ENCODE measurements around the gene WNK3. TPM values are rescaled to one million over a fixed set of nuclear protein-coding genes. Genes with fewer than 3 reads are reported as not detected.

WNK3 gene
- total RNA-seq, 2 donors from 2014 or later: 0.52 to 1.6 TPM

GRCh38 chrX:54271664-54272063, 86.2 kb downstream of the WNK3 start:
- whole genome bisulfite sequencing, 2 donors: 73 to 80% methylated on average over 2 of the region's 2 CpGs
- Histone ChIP-seq H3K27me3 (no peaks in the 10 kb centered on the region), H3K27ac (no peak overlapping the region), H3K4me1 (no peaks in the 10 kb centered on the region), H3K36me3 (replicated peaks in 1 of 2; ENCODE audit: insufficient read depth in 1 of 2, low read depth in 2 of 2) (no peaks in the 10 kb centered on the region), H3K9me3 (no peaks in the 10 kb centered on the region), H3K4me3 (no peak overlapping the region)
- ATAC-seq: no peak
- intact Hi-C loops (cut with DNase I): no loop called here
- TF ChIP-seq CTCF (IDR thresholded peaks at IDR 0.05): no peak
- no peak for TF ChIP-seq POLR2A (IDR thresholded peaks at IDR 0.05)
- DNase-seq: no peak

GRCh38 chrX:54248309-54248708, 109.5 kb downstream of the WNK3 start:
- intact Hi-C loops (cut with DNase I): no loop called here
- WGBS, 2 donors: 21 to 40% methylated on average over 1 of the region's 1 CpG
- ATAC-seq (no peak), DNase-seq (peak in 1 of 4 donors; percentile 2)
- Histone ChIP-seq H3K27me3 (no peaks in the 10 kb centered on the region), H3K9me3 (no peaks in the 10 kb centered on the region), H3K4me1 (no peaks in the 10 kb centered on the region), H3K36me3 (replicated peaks in 1 of 2; ENCODE audit: insufficient read depth in 1 of 2, low read depth in 2 of 2) (no peaks in the 10 kb centered on the region), H3K27ac (no peak overlapping the region), H3K4me3 (no peak overlapping the region)
- TF ChIP-seq POLR2A (IDR thresholded peaks at IDR 0.05) (no peak), CTCF (IDR thresholded peaks at IDR 0.05) (peak in 4 of 7 experiments; percentile 33 to 56 (median 46))

- ATAC-seq: no peak
- Histone ChIP-seq H3K9me3 (no peaks in the 10 kb centered on the region), H3K27ac (no peak overlapping the region), H3K36me3 (replicated peaks in 1 of 2; ENCODE audit: insufficient read depth in 1 of 2, low read depth in 2 of 2) (no peaks in the 10 kb centered on the region), H3K4me3 (no peak overlapping the region), H3K27me3 (no peaks in the 10 kb centered on the region), H3K4me1 (no peaks in the 10 kb centered on the region)
- TF ChIP-seq POLR2A (IDR thresholded peaks at IDR 0.05): no peak
- TF ChIP-seq CTCF (IDR thresholded peaks at IDR 0.05): no peak
- DNase-seq: no peak
- intact Hi-C loops (cut with DNase I): no loop called here
Measured at GRCh38 chrX:54246866-54247265, 111.0 kb downstream of the WNK3 start.

GRCh38 chrX:54238588-54238987, 119.3 kb downstream of the WNK3 start:
- no peaks in the 10 kb centered on the region for H3K4me1 ChIP-seq
- whole genome bisulfite sequencing, 2 donors: 96 to 100% methylated on average over 4 of the region's 4 CpGs
- ATAC-seq (no peak), DNase-seq (no peak)
- H3K27me3 ChIP-seq: no peaks in the 10 kb centered on the region
- no peak overlapping the region for H3K4me3 ChIP-seq
- no peaks in the 10 kb centered on the region for H3K9me3 ChIP-seq
- H3K36me3 ChIP-seq (replicated peaks in 1 of 2; ENCODE audit: insufficient read depth in 1 of 2, low read depth in 2 of 2): no peaks in the 10 kb centered on the region
- TF ChIP-seq CTCF (IDR thresholded peaks at IDR 0.05) (no peak), POLR2A (IDR thresholded peaks at IDR 0.05) (no peak)
- intact Hi-C loops (cut with DNase I): no loop called here
- no peak overlapping the region for H3K27ac ChIP-seq

GRCh38 chrX:54237014-54237413, 120.8 kb downstream of the WNK3 start:
- ATAC-seq (no peak), DNase-seq (no peak)
- H3K36me3 ChIP-seq (replicated peaks in 1 of 2; ENCODE audit: insufficient read depth in 1 of 2, low read depth in 2 of 2): no peaks in the 10 kb centered on the region
- 72 to 76% methylated on average over 4 of the region's 4 CpGs for WGBS, 2 donors
- intact Hi-C loops (cut with DNase I): no loop called here
- TF ChIP-seq POLR2A (IDR thresholded peaks at IDR 0.05) (no peak), CTCF (IDR thresholded peaks at IDR 0.05) (no peak)
- H3K4me3 ChIP-seq: no peak overlapping the region
- H3K27ac ChIP-seq: no peak overlapping the region
- H3K4me1 ChIP-seq: no peaks in the 10 kb centered on the region
- no peaks in the 10 kb centered on the region for H3K27me3 ChIP-seq
- no peaks in the 10 kb centered on the region for H3K9me3 ChIP-seq

All from body of pancreas (tissue), 4 donors.